H1 (cell line): Measurements from ENCODE around the gene MUC5AC. TPM values are rescaled to one million over a fixed set of nuclear protein-coding genes. Genes with fewer than 3 reads are reported as not detected.
A peak's percentile ranks its signal among the peaks of the same experiment; 100 is the strongest.

ENCODE experiments used
- CTCF ChIA-PET: fragments of 300-600 bp; sonication (Branson Sonifier 250); formaldehyde crosslinking; loops from one replicate; lab custom pipeline; 2021; ENCODE audit not compliant: partially characterized antibody; lab: Charles Lee
- POLR2A ChIA-PET: fragments of 300-600 bp; sonication (Branson Sonifier 250); formaldehyde crosslinking; loops from one replicate; lab custom pipeline; 2021; ENCODE audit warnings: inconsistent platforms; ENCODE audit not compliant: partially characterized antibody; lab: Charles Lee
- DNase-seq, 2 experiments: peaks; one replicate each; pipeline versions ENCODE4 v3.0.0 to v3.0.0-alpha.2; 2010 to 2022; ENCODE audit warnings: low spot score in 2 of 2, low read depth in 1 of 2, mixed read lengths in 1 of 2
- FAIRE-seq: peaks from 2 replicates; lab custom pipeline; 2011; peaks lifted over from hg19 to GRCh38; lab: Jason Lieb, UNC
- H2AFZ ChIP-seq: 2 replicates; pipeline ENCODE4 v1.8.1; 2012; ENCODE audit warnings: low read length, inconsistent platforms
- H2AK5ac ChIP-seq: 2 replicates; pipeline ENCODE4 v1.6.1; 2013; ENCODE audit warnings: low read depth, low read length
- H2BK120ac ChIP-seq: replicated peaks from 2 replicates; pipeline ENCODE3; 2013; ENCODE audit warnings: low read depth, low read length, inconsistent platforms
- H2BK12ac ChIP-seq: 2 replicates; pipeline ENCODE4 v1.6.1; 2013; ENCODE audit warnings: low read depth, low read length
- H2BK15ac ChIP-seq: 2 replicates; pipeline ENCODE4 v1.6.1; 2013; ENCODE audit warnings: low read length
- H2BK20ac ChIP-seq: 2 replicates; pipeline ENCODE4 v1.6.1; 2013; ENCODE audit warnings: low read length
- H2BK5ac ChIP-seq: 2 replicates; pipeline ENCODE4 v1.6.1; 2013; ENCODE audit warnings: low read depth, low read length
- H3K14ac ChIP-seq: 2 replicates; pipeline ENCODE4 v1.6.1; 2013; ENCODE audit warnings: inconsistent platforms; ENCODE audit not compliant: insufficient read length
- H3K18ac ChIP-seq: 2 replicates; pipeline ENCODE4 v1.6.1; 2013; ENCODE audit warnings: low read length; ENCODE audit errors: extremely low read depth
- H3K23ac ChIP-seq: 2 replicates; pipeline ENCODE4 v1.6.1; 2013; ENCODE audit warnings: inconsistent platforms; ENCODE audit not compliant: insufficient read length
- H3K23me2 ChIP-seq: 2 replicates; pipeline ENCODE4 v1.6.1; 2013; ENCODE audit warnings: low read depth, low read length
- H3K27ac ChIP-seq: 2 replicates; pipeline ENCODE4 v1.6.1; 2011; ENCODE audit warnings: low read depth, low read length, inconsistent platforms
- H3K27me3 ChIP-seq, 4 experiments: replicated peaks in 1 of 4; 1 replicate in 1 of 4; 2 replicates in 3 of 4; pipeline versions ENCODE4 v1.6.1 to v1.8.1; 2011 to 2013; ENCODE audit warnings: low read length in 3 of 4, mild to moderate bottlenecking in 3 of 4, inconsistent platforms in 2 of 4, mixed read lengths in 2 of 4, moderate library complexity in 1 of 4; ENCODE audit not compliant: control insufficient read depth in 3 of 4, insufficient read depth in 3 of 4; ENCODE audit errors: extremely low read depth in 1 of 4
- H3K36me3 ChIP-seq, 4 experiments: 2 replicates each; pipeline versions ENCODE4 v1.6.1 to v1.8.1; 2011 to 2013; ENCODE audit warnings: mild to moderate bottlenecking in 4 of 4, low read length in 3 of 4, moderate library complexity in 2 of 4, control low read depth in 1 of 4, inconsistent platforms in 1 of 4; ENCODE audit not compliant: insufficient read depth in 4 of 4, control insufficient read depth in 2 of 4
- H3K4ac ChIP-seq: replicated peaks from 2 replicates; pipeline ENCODE3; 2013; ENCODE audit warnings: low read length, low read depth, mixed read lengths, inconsistent platforms; ENCODE audit not compliant: insufficient read length
- H3K4me1 ChIP-seq, 4 experiments: replicated peaks in 1 of 4; 1 replicate in 1 of 4; 2 replicates in 3 of 4; pipeline versions ENCODE4 v1.6.1 to v1.8.1; 2011 to 2013; ENCODE audit warnings: low read length in 3 of 4, inconsistent platforms in 2 of 4, mixed read lengths in 1 of 4; ENCODE audit not compliant: insufficient read depth in 4 of 4, control insufficient read depth in 3 of 4
- H3K4me2 ChIP-seq, 2 experiments: 2 replicates each; pipeline versions ENCODE4 v1.6.1 to v1.8.1; 2011 to 2013; ENCODE audit warnings: low read depth in 2 of 2, low read length in 2 of 2, control low read depth in 1 of 2, inconsistent platforms in 1 of 2, mild to moderate bottlenecking in 1 of 2; ENCODE audit not compliant: insufficient read depth in 1 of 2
- H3K4me3 ChIP-seq, 4 experiments: fragments of 200-600, 300-600 bp in 1 of 4; sonication (generic), shearing (Covaris generic), sonication (Bioruptor Twin) in 1 of 4; 2 replicates each; pipeline versions ENCODE4 v1.5.1 to v1.8.1; 2011 to 2016; ENCODE audit warnings: low read length in 4 of 4, low read depth in 3 of 4, control low read depth in 2 of 4, inconsistent platforms in 2 of 4, mild to moderate bottlenecking in 2 of 4, mixed read lengths in 1 of 4, moderate library complexity in 1 of 4; ENCODE audit not compliant: insufficient read depth in 2 of 4; ENCODE audit errors: extremely low read depth in 1 of 4
- H3K56ac ChIP-seq: replicated peaks from 2 replicates; pipeline ENCODE3; 2013; ENCODE audit warnings: low read depth, mild to moderate bottlenecking, mixed read lengths, low read length, inconsistent platforms; ENCODE audit not compliant: insufficient read length
- H3K79me1 ChIP-seq: 2 replicates; pipeline ENCODE4 v1.6.1; 2013; ENCODE audit warnings: low read depth, low read length, control low read depth
- H3K79me2 ChIP-seq, 2 experiments: 2 replicates each; pipeline versions ENCODE4 v1.6.1 to v1.8.1; 2012 to 2013; ENCODE audit warnings: low read length in 2 of 2, mild to moderate bottlenecking in 2 of 2, inconsistent platforms in 1 of 2; ENCODE audit not compliant: insufficient read depth in 2 of 2, control insufficient read depth in 1 of 2
- H3K9ac ChIP-seq, 4 experiments: replicated peaks in 1 of 4; 1 replicate in 1 of 4; 2 replicates in 3 of 4; pipeline versions ENCODE4 v1.6.1 to v1.8.1; 2011 to 2013; ENCODE audit warnings: low read depth in 3 of 4, low read length in 3 of 4, control low read depth in 2 of 4, mild to moderate bottlenecking in 2 of 4, moderate library complexity in 2 of 4, inconsistent platforms in 1 of 4; ENCODE audit errors: extremely low read depth in 1 of 4
- H3K9me3 ChIP-seq, 2 experiments: 2 replicates each; pipeline versions ENCODE4 v1.6.1 to v1.8.1; 2012 to 2013; ENCODE audit warnings: mild to moderate bottlenecking in 2 of 2, moderate library complexity in 2 of 2, control low read depth in 1 of 2, inconsistent platforms in 1 of 2, low read depth in 1 of 2, low read length in 1 of 2, mixed read lengths in 1 of 2; ENCODE audit not compliant: insufficient read depth in 2 of 2
- H4K20me1 ChIP-seq, 2 experiments: replicated peaks in 1 of 2; 2 replicates each; pipeline versions ENCODE3 to v1.8.1; 2011 to 2013; ENCODE audit warnings: inconsistent platforms in 2 of 2, low read length in 2 of 2, mild to moderate bottlenecking in 1 of 2; ENCODE audit not compliant: insufficient read depth in 2 of 2, control insufficient read depth in 1 of 2
- H4K5ac ChIP-seq: 2 replicates; pipeline ENCODE4 v1.6.1; 2013; ENCODE audit warnings: low read length, low read depth, mixed read lengths, inconsistent platforms; ENCODE audit not compliant: insufficient read length
- H4K8ac ChIP-seq: 2 replicates; pipeline ENCODE4 v1.8.0; 2013; ENCODE audit warnings: mild to moderate bottlenecking, moderate library complexity, low read length, inconsistent platforms; ENCODE audit not compliant: insufficient read depth; ENCODE audit errors: extremely low read depth
- H4K91ac ChIP-seq: replicated peaks from 2 replicates; pipeline ENCODE3; 2013; ENCODE audit warnings: low read length, mixed read lengths, inconsistent platforms; ENCODE audit not compliant: insufficient read length
- CHD1 ChIP-seq: IDR thresholded peaks from 2 replicates; pipeline ENCODE4 v1.6.1; 2012; ENCODE audit warnings: low read depth, low read length, improper control_type of control experiment
- CHD2 ChIP-seq: IDR thresholded peaks from 2 replicates; pipeline ENCODE4 v1.6.1; 2012; ENCODE audit warnings: low read length, improper control_type of control experiment
- EGR1 ChIP-seq: IDR thresholded peaks from 2 replicates; pipeline ENCODE4 v1.6.1; 2011; ENCODE audit warnings: low read depth, low read length, borderline replicate concordance
- FOSL1 ChIP-seq: IDR thresholded peaks from 2 replicates; pipeline ENCODE4 v1.6.1; 2011; ENCODE audit warnings: mild to moderate bottlenecking, low read depth, low read length, moderate library complexity; ENCODE audit not compliant: insufficient read depth
- NANOG ChIP-seq: IDR thresholded peaks from 2 replicates; pipeline ENCODE4 v1.6.1; 2011; ENCODE audit warnings: low read length, low read depth, mild to moderate bottlenecking, inconsistent platforms; ENCODE audit not compliant: insufficient read depth, poor library complexity, severe bottlenecking
- POU5F1 ChIP-seq: IDR thresholded peaks from 2 replicates; pipeline ENCODE4 v1.6.1; 2011; ENCODE audit warnings: low read depth, mild to moderate bottlenecking, low read length, moderate library complexity
- SIN3A ChIP-seq, 2 experiments: IDR thresholded peaks in 1 of 2; conservative IDR thresholded peaks in 1 of 2; 2 replicates each; pipeline ENCODE4 v1.6.1; 2011 to 2012; ENCODE audit warnings: low read length in 2 of 2, improper control_type of control experiment in 1 of 2, low read depth in 1 of 2, mild to moderate bottlenecking in 1 of 2
- SP1 ChIP-seq: IDR thresholded peaks from 2 replicates; pipeline ENCODE4 v1.6.1; 2011; ENCODE audit warnings: low read depth, low read length
- TCF12 ChIP-seq: IDR thresholded peaks from 2 replicates; pipeline ENCODE4 v1.6.1; 2011; ENCODE audit warnings: low read depth, mild to moderate bottlenecking, low read length
- WGBS, 2 experiments: shearing (Covaris generic) in 1 of 2; methylation state at CpG; one replicate each; pipeline versions ENCODE4 v1.1.6 to v1.1.7; 2013 to 2015; ENCODE audit warnings: low lambda C conversion rate in 2 of 2, mixed read lengths in 2 of 2, inconsistent platforms in 1 of 2, low coverage in 1 of 2, missing lambda C conversion rate in 1 of 2; ENCODE audit not compliant: insufficient replicate concordance in 2 of 2, insufficient coverage in 1 of 2, insufficient read length in 1 of 2; ENCODE audit errors: extremely low coverage in 1 of 2, missing lambda C conversion rate in 1 of 2; 5-methylcytosine and 5-hydroxymethylcytosine counted together
- polyA plus RNA-seq, 7 experiments: library from polyadenylated mRNA; depleted of rRNA in 3 of 7; stranded (reverse) in 5 of 7; unstranded in 2 of 7; fragments of >200 nt in 5 of 7; fragments of 200-250 nt in 2 of 7; gene quantifications; 1 replicate in 5 of 7; 2 replicates in 1 of 7; 4 replicates in 1 of 7; pipeline versions ENCODE4 v1.2.1 to v1.2.3, GENCODE V29; 2011 to 2013; ENCODE audit warnings: missing spikeins in 2 of 7, mixed read lengths in 2 of 7
- total RNA-seq: library from RNA; stranded (reverse); fragmentation: NEBNext Ultra II Directional; extraction: Animal tissue kit (Norgen Biotek cat#: 25700); gene quantifications from 2 replicates; pipeline ENCODE4 v1.2.1, GENCODE V29; 2021

Gene MUC5AC
- total and polyA plus RNA-seq, 2 of the 8 experiments (the other 6 are each of a cell fraction or from before 2014, with no cell fraction given) = not detected

DNA sequence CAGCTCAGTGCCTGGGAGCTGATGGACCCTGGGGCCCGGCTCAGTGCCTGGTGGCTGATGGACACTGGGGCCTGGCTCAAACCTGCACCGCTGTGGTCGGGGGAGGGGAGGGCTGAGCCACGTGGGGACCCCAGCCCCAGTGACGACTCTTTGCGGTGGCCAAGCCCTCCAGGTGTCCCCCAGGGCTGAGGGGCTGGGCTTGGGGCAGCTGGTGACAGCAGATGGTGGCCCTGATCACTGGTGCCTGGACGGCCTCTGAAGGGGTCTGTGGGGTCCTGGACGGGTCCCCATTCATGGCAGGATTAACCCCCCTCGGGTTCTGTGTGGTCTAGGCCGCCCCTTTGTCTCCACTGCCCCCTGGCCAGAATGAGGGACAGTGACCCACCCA lies 61.7 kb downstream of the MUC5AC start:
- 88% methylated on average over 10 of the region's 10 CpGs; no CpG with 5 or more reads in 1 of the 2 experiments for WGBS, 2 experiments
- no peak overlapping the region for H3K9ac ChIP-seq
- 0 out of 2 replicates have a peak overlapping the region, but pooled peaks have one; percentile 9 for H4K8ac ChIP-seq
- FAIRE-seq = no peak
- TF ChIP-seq SP1 = no peak
- no peak for TF ChIP-seq FOSL1
- TF ChIP-seq TCF12 = no peak
- TF ChIP-seq CHD2 = no peak
- no peak for TF ChIP-seq EGR1
- TF ChIP-seq NANOG = no peak
- no peak for TF ChIP-seq CHD1
- TF ChIP-seq SIN3A (conservative IDR thresholded peaks at IDR 0.05 in 1 of 2, IDR thresholded peaks at IDR 0.05 in 1 of 2; ENCODE audit: low read depth in 1 of 2, low read length in 2 of 2) = no peak
- TF ChIP-seq POU5F1 = no peak
- no peak for DNase-seq
- no peak overlapping the region for H3K4me3 ChIP-seq
- H4K5ac ChIP-seq = no peak overlapping the region
- H2BK15ac ChIP-seq = no peak overlapping the region
- H3K79me1 ChIP-seq = no peaks in the 10 kb centered on the region
- H3K27ac ChIP-seq = no peak overlapping the region
- ChIA-PET POLR2A (no interaction called here), CTCF (no interaction called here)
- H3K4me1 ChIP-seq = peaks cover 0 to 5% (median 0%) of the 10 kb centered on the region in 4 experiments; a peak in 3 of 7 replicates
- no peak overlapping the region for H3K23ac ChIP-seq
- no peak overlapping the region for H3K4me2 ChIP-seq
- H3K4ac ChIP-seq = no peak overlapping the region
- no peak overlapping the region for H2AK5ac ChIP-seq
- no peaks in the 10 kb centered on the region for H3K36me3 ChIP-seq
- H4K20me1 ChIP-seq = no peaks in the 10 kb centered on the region
- H3K79me2 ChIP-seq = no peaks in the 10 kb centered on the region
- H3K23me2 ChIP-seq = no peaks in the 10 kb centered on the region
- H2BK20ac ChIP-seq = no peak overlapping the region
- no peak overlapping the region for H2BK120ac ChIP-seq
- no peak overlapping the region for H2BK12ac ChIP-seq
- no peak overlapping the region for H4K91ac ChIP-seq
- no peaks in the 10 kb centered on the region; a peak in 1 of 7 replicates for H3K27me3 ChIP-seq
- no peak overlapping the region for H2AFZ ChIP-seq
- H3K9me3 ChIP-seq = peaks cover 0 to 3% of the 10 kb centered on the region in 2 experiments; a peak in 1 of 4 replicates
- no peak overlapping the region for H3K14ac ChIP-seq
- H3K56ac ChIP-seq = no peak overlapping the region
- H2BK5ac ChIP-seq = no peak overlapping the region
- no peak overlapping the region for H3K18ac ChIP-seq
